Stimulated activated CD4-positive, alpha-beta T cell treated with anti-CD3 and anti-CD28 coated beads, TNF-alpha, amount 100 ng/mL, for 4 hours (primary cell): ENCODE measurements around the gene ZNF423.

Experiments used
- DNase-seq, 3 experiments: peaks; one replicate each; pipeline ENCODE4 v3.0.0-alpha.2; 2020; ENCODE audit warnings: low read depth in 3 of 3

ZNF423 gene

DNA sequence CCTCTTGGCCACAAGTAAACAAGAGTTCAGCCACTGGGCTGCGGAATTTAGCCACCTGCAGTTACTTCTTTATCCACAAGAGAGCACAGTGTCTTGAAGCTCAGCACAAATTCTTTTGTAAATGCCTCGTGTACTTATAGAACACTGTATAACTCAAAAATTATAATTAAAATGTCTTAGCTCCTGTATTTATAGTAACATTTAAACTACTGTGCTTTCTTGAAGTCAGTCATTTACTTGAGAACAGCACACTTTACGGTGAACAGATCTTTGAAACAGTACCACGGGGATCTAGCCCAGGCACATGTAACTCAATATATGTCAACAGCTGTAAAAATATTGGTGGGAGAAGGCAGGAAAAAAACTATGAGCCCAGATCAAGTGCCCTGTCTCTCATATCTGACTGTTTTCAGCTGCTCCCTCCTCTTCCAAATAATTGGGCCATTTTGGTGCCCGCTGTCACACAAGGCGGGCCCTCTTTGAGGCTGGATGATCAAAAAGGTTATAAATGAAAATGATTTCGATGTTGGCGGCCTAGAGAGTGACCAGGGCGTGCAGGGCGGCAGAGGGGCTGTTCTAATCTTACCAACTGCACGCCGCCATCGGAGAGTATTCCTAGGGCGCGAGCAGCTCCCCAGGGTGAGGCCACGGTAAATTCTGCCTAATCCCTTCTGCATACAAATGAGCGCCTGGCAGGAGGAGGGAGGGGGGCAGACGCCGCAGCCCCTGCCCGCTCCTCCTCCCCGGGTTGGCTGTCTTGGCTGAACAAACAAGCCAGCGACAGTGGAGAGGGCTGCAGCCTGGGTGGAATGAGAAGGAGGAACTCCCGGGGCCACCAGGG lies 299.1 kb downstream of the ZNF423 start:
- DNase-seq: no peak

DNA sequence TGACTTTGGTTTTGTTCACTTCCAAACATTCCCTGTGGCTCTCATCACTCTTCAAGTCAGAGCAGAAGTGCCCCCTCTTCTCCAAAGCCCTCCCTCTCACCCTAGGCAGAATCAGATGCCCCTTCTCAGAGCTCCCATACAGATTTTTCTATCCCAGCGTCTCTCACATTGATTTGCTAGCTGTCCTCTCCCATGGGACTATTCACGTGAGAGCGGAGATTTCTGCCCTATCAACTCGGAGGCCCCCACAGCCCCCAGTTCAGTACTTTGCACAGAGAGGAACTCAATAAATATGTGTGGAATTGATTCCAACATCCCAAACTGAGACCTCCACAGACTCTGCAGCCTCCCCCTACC lies 299.7 kb downstream of the ZNF423 start:
- no peak for DNase-seq

DNA sequence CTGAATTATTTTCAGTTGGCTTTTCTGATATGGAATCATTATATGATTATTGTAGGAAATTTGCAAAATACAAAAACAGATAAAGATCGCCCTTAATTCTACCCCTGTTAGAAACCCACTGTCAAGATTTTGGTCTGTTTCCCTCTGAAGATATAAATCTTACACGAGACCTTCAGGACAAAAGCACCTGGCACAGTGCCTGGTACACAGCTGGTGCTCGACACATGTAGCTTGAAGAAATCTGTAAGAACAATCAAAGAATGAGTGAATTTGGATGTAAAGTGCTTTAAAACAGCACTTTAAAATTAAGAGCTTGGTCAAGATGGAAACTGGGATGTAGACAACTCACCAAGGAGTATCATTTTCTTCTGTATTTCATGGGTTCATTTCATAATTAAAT lies 301.2 kb downstream of the ZNF423 start:
- DNase-seq: no peak

DNA sequence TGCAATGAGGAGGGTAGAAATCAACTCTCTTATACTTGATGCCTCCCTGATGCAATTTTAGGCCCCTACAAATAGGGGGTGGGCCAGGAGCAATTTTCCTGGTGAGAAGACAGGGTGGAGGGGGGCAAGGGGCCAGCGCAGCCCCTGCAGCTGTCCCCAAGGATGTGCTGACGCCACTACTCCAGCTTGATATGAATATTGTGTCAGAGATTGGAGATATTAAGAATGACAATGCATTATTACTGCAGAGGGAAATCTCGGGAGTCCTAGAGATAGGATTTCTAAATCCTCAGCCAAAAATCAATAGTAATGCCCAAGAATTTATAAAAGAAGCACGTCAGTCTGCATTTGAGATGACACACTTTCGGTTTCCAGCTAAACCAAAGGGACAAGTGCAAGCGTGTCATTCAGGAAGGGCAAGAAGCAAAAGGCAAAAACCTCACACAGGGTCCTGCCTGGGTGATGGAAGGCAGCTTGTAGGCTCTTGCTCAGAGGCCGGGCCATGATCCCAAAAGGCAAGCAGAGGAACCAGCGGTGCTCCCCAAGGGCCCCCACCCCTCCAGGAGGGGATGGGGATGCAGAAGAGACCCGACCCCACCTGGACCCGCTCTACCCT lies 303.5 kb downstream of the ZNF423 start:
- DNase-seq: no peak

DNA sequence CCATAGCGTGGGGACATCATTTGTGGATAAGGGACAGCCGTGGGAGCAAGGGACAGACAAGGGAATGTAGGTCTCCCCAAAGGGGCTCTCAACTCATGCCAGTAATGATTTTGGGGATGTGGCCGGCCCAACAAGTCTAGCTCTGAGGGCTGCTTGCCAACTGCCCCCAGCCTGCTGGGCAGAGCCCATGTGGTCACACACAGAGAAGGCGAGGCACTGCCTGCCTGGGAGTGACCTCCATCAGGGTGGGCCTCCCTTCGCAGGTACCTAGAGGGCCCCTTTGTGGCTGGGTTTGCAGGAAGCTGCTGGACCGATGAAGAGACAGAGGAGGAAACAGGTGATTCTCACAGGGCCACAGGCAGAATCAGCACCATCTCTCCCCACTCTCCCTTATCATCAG lies 305.2 kb downstream of the ZNF423 start:
- DNase-seq: no peak

DNA sequence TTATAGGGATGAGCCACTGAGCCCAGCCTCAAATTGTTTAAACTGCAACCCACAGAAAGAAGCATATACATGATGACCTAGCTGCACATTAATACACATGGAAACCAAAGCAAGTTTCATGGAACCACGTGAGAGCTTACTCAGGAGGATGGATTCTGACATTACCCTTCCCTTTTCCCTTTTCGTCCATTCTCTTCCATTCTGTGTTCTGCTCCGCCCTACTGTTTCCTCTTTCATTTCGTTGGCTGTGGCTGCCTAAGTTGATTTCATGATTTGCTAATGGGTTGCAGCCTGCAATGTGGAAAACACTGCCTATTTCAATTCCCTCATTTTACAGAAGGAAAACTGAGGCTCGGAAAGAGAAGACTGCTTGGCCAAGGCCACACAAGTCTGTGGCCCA lies 305.8 kb downstream of the ZNF423 start:
- no peak for DNase-seq

DNA sequence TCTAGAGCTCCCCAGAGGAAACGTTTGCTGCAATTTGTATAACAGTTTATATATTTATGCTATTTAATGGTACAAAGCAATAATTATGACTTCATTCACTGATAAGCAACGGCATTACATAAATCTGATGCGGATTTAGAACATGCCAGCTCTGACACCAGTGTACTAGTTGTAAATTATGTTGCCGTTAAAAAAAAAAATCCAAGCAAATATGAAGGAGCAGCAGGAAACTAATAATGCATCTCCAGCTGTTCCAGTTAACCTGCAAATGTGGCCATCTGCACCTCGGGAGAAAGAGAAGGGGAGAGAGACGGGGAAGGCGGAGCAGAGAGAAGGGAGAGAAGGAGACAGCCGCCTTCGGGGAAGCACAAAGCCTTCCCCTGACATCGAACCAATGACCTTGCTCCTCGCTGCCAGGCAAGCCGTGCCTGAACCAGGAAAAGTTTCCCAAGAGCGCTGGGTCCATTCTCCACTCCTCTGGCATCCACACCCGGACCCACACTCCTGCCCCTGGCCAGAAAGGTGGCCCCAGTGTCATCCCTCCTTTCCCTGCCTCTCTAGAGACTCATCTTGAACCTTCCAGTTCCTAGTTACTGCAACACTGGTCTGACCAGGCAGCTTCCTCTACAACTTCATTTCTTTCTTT lies 307.5 kb downstream of the ZNF423 start:
- no peak for DNase-seq

DNA sequence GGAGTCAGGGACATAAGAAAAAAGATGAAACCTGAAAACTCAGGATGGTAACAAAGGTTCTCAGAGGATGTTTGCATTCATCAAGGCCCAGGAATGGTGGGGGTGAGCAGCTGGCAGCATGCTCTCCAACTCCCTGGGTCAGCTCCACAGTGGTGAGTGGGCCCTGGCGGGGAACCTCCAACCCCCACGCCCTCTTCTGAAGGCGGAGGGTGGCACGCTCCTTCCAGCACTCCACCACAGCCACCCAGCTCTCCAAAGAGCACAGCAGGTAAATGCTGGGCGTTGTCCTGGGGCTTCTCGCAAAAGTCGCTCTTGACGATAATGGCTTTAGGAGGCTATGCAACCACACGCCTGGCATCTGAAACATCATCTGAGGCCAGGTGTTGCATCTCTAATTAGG lies 308.5 kb downstream of the ZNF423 start:
- no peak for DNase-seq

DNA sequence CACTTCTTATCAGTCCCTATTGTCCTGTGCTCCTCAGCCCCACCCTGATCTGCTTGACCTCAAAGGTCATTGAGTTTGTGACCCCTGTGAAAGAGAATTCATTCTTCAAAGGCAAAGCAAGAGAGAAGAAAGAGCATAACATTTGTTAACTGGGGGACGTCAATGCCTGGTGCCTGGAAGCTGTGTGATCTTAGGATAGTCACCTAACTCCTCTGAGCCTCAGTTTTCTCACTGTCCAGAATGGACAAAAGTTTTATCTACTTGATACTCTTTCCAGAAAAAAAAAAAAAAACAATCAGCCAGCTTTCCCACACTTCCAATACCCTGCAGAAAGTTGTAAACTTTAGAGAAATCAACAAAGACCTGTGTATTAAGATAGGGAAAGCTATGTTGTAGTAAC lies 309.2 kb downstream of the ZNF423 start:
- no peak for DNase-seq

DNA sequence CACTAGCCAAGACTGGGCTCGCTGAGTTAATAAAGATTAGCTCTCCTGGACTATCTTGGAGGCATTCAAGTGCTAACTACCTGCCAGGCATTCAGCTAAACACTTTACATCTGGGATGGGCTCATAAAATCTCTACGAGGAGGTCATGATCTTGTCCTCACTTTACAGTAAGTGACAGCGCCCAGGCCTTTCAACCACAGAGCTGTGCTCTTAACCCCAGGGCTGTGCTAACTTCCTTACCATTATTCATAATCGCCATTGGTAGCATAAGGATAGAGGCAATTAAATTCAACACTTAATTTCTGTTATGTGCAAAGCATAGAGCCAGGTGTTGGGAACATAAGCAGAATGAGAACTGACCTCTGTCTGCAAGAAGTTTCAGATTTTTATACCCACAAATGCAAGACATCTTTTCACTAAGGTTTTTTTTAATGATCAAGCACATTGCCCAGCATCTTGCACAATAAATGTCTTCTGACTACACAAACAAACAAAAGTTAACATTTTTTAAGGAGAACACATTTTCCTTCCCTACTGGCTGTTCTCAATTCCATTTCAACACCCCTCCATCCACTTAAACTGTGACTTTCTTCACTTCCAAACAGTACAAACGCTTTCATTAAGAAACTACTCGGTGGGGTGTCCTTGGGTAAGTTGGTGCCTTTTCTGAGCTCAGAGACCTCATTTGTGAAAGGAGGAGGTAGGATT lies 310.0 kb downstream of the ZNF423 start:
- no peak for DNase-seq

DNA sequence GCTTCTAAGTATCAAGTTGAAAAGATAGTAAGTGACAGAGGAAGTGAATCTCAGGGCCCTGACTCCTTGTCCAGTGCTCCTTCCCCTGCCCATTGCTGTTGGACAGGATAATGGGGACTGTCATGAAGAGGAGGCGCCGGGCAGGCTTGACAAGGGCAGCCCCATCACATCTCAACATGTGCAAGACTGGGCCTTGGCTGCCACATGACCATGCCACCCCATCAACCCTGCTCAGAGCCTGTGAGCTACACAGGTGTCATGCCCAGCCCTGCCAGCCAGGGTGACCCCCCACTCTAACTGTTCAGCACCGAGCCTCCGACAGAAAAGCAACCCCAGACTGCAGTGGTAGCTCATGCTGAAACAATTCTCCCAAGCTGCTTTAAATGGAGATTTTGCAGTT lies 310.7 kb downstream of the ZNF423 start:
- DNase-seq: no peak

DNA sequence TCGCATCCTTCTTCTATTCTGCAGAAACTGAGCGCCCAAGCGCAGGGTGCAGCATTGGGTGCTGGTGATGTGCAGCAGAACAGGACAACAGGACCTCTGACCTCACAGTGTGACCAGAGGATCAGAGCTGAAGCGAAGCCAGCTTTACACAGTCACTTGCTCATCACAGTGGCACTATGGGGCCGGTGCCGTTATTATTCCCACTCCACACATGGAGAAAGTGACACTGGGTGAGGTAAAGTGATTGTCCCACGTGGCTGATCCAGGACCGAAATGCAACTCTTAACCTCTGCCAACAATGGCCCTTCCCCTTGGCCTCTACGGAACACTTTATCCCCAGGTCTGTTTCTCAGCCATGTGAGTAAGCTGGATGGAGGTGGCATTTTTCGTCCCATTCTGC lies 311.1 kb downstream of the ZNF423 start:
- DNase-seq: no peak

DNA sequence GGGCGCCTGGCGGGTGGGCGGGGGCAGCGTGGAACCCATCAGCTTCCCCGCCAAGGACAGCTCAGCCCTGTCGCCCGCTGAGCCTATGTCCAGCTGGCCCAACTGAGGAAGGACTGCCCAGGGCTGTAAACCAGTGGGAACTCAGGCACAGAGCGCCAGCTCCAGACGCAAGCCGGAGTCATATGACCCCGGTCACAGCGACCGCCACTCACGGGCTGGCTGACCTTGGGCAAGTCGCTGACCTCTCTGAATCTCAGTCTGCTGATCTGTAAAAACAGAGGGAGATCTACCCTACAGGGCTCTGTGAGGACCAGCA lies 312.3 kb downstream of the ZNF423 start:
- DNase-seq: no peak

DNA sequence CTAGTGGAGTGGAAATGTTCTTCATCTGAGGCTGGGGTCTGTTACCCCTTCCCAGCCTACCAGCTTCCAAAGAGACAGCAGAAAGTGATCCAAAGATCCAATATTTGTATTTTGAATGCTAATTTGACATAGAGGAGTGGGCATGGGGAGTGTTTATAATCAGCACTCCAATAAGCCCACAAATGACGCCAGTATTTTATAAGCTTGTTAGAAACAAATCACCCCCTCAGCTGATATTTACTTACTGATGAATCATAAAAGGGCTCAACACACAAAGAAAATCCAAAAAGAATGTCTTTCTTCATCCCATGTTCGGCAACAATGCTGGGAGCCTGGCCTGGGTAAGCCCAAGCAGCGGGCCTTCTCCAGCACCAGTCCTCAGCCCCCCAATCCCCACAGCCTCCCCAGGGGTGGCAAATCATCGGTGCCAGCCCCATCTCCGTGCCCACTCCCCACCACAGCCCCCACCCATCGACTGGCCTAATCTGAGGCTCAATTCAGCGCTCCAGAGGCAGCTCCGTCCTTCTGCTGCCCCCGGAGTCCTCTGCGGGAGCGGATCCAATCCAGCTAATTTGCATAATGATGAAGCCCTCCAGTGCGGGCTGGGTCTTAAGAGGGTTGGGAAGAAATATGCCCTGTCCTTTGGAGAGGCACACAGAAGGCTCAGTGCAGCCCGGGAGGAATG lies 312.8 kb downstream of the ZNF423 start:
- no peak for DNase-seq

DNA sequence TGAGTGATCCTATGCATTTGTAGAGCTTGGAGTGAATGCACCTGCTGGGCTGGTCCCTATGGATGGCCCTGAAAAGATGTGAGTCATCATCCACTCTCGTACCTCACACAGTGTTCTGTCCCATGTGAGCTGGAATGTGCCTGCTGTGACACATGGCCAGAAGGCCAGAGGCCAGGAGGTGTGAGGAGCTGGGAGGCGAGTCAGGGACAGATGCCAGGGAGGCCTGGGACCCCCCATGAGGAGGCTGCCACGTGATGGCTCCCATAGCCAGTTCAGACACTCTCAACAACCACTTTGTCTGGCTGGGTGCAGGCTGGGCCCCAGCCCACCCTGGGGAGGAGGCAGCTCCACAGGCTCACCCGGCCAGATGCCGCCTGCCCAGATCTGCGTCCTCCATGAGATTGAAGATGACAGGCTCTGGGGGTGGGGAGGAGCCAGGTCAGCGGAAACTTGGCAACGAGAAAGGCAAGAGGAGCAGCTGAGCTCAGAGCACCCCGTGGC lies 313.5 kb downstream of the ZNF423 start:
- DNase-seq: no peak

DNA sequence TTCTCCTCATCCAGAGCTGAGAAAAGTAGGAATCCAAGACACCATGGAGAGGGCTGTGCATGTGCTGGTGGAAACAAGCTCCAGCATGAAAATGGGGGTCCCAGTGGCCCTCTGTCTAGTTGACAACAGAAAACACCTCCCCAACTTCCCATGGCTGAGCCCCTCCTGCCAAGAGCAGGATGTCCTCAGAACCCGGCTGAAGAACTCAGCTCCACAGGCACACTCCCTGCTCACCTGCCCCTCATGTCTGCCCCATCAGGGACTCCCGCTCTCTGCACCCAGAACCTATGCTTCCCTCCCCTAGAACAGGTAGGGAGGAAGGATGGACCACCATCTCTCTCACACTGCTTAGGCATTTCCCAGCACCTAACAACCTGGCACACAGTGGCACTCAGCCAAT lies 315.1 kb downstream of the ZNF423 start:
- no peak for DNase-seq

DNA sequence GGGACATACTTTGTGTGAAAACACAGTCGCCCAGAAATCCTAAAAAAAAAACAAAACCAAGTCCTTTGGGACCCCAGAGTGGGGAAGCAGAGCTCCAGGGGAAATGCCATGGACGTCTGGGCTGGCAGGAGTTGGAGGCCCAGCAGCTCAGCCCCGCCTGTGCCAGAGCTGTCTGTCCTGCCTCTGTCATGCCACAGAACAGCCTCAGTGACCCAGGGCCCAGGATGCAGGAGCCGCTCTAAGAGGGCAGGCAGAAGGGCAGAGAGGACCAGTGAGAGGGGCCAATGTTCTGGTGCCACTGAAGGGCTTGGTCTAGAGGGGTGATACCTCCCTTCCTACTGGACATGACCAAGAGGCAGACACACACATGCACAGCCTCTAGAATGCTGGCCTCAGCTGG lies 316.2 kb downstream of the ZNF423 start:
- no peak for DNase-seq

DNA sequence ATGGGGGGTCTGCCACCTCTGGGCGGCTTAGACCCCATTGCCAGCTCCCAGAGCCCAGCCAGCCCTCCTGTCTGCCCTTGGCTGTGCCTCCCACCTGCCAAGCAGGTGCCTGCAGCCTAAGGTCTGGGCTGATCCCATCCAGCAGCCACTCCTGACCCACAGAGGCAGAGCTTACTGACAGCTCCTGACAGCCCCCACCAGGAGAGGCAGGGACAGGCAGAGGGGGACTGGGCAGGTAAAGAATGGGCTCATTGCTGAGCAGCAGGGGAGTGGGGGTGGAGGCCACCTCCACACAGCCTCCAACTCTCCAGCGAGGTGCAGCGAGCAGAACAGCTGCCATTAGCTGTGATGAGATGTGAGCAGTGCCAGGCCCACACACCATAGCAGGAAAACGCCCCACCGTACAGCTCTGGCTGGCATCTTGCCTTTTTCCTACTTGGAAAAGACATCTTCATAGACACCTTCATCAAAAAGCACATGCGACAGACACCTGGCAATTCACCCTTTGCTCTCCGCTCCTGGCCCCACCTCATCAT lies 317.9 kb downstream of the ZNF423 start:
- DNase-seq: no peak

DNA sequence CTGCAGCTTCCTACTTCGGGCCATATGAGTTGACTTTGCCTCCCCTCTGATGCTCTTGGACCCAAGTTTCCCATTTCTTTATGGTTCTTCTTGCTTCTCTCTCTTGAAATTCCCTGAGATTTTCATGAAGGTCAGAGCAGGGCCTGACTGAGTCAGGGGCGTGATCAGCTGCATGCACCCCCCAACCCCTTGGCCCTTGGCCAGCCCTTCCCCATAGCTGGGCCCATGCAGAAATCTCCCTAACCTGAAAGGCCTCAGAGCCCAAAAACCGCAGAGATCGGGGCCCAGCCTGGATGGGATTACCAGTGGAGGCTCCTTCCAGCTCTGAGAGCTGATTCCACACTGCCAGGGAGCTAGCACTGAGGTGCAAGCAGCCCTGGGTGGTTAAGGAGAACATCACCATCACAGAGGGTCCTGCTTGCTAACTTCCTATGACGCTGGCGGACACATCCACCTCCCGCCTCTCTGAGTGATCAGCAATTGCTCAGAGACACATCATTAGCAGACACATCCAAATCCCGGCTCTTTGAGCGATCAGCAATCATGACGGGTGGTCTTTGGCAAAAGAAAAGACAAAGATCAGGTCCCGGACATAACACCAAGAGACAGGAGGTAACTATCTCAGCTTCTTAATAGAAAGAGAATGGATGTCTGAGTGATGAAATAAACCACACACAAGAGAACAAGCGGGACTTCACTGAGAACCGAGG lies 320.9 kb downstream of the ZNF423 start:
- no peak for DNase-seq

DNA sequence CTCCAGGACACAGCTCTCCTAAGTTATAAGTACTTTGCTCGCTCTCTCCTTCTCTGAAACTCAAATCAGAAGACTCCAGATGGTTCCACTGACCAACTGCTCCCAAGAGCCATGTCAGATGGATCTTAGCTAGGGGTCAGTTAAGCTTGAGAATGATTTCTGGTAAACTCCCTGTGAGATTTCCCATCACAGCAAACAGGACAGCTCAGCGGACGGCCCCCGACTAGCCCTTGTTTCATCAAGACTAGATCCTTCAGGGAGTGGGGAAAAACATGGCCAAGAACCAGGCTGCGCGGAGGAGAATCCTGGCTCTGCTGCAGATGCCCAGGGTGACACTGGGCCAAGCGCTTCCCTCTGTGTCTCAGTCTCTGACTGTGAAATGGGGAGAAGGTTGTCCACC lies 322.5 kb downstream of the ZNF423 start:
- no peak for DNase-seq

DNA sequence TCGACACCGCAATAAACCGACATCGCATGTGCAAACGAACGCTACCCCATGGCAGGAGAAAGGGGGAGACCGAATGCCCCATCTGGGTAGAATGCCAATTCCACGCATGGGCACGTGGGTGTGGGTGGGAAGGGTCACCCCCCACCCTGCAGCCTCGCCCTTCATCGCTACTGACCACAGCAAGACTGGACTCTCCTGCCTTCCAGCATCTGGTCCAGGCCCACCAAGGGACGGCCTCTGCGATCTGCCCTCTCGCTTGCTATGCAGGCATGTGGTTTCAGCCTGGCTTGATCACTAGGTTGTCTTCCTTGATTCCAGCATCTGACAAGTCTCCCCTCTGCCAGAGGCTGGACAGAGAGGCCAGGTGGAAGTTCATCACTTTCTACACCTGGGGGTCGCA lies 323.0 kb downstream of the ZNF423 start:
- DNase-seq: no peak
